ENCODE measurements around the gene TEX14. TPM values are rescaled to one million over a fixed set of nuclear protein-coding genes. Genes with fewer than 3 reads are reported as not detected.

TEX14 gene
- total and polyA plus RNA-seq, 10 of the 15 experiments (the other 5 are each of a cell fraction or from before 2014, with no cell fraction given), result 0.15 to 1.3 (median 0.66) TPM

DNA sequence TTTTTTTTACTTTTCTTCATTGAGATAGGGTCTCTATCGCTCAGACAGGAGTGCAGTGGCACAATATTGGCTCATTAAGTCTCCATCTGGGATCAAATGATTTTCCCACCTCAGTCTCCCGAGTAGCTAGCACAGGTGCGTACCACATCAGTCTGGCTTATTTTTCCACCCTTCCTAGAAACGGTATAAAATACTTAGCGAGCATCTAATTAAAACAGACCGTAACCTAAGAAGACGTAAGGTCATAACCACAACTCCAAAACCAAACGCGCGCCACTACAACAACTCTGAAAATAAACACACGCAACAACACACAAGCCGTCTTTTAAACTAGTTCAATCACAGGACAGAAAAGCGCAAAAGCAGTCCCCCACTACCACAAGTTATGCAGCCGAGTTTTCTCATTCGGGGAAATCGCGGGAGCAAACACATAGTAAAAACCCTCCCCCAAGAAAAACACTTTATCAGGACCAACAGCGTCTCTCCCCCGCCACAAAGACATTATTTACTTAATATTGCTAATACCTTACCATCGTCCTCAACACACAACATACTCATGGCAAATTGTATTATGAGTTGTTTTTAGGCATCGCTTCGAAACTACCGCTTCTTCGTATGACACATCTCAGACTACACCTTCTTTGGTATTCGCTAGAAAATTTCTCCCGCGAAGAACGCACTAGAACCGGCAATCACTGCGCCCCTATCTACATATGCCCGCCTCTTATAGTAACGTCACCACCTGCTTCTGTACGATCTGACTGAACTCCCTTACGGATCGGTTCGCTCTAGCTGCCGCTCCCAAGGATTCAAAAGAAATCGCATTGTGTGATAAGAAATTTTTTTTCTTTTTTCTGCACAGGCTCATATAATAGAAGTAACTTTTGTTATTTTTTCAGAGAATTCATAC, 32.8 kb downstream of the TEX14 start (continued):
- TF ChIP-seq FOS (IDR thresholded peaks at IDR 0.05; ENCODE audit: borderline replicate concordance, extremely low read depth, insufficient read length), result no peak
- TF ChIP-seq KAT2A (conservative IDR thresholded peaks at IDR 0.05; ENCODE audit: control insufficient read depth, low read depth, low read length), result peak; percentile 68
- peak; percentile 94 for TF ChIP-seq NR2F1 (conservative IDR thresholded peaks at IDR 0.05)
- TF ChIP-seq, protein P1, sequence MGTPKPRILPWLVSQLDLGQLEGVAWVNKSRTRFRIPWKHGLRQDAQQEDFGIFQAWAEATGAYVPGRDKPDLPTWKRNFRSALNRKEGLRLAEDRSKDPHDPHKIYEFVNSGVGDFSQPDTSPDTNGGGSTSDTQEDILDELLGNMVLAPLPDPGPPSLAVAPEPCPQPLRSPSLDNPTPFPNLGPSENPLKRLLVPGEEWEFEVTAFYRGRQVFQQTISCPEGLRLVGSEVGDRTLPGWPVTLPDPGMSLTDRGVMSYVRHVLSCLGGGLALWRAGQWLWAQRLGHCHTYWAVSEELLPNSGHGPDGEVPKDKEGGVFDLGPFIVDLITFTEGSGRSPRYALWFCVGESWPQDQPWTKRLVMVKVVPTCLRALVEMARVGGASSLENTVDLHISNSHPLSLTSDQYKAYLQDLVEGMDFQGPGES (IDR thresholded peaks at IDR 0.05), result 0 out of 2 replicates have a peak, but pooled peaks have one; percentile 23
- TF ChIP-seq BCL3 (IDR thresholded peaks at IDR 0.05; ENCODE audit: borderline replicate concordance, insufficient read depth, low read depth, low read length, poor library complexity, severe bottlenecking), result peak; percentile 100
- peak; percentile 50 for TF ChIP-seq PKNOX1 (IDR thresholded peaks at IDR 0.05)
- TF ChIP-seq STAT1 (conservative IDR thresholded peaks at IDR 0.05), result 0 out of 2 replicates have a peak, but pooled peaks have one; percentile 77
- no peak; the same call in 1 of the 2 replicates for TF ChIP-seq SPI1 (IDR thresholded peaks at IDR 0.05; ENCODE audit: borderline replicate concordance, insufficient read depth, low read depth, low read length)
- peak; percentile 47 to 92 for TF ChIP-seq EGR1 (IDR thresholded peaks at IDR 0.05; ENCODE audit: borderline replicate concordance in 1 of 2, low read depth in 2 of 2, low read length in 2 of 2)
- peak; percentile 100 for TF ChIP-seq PRDM15 (CRISPR knock-in tag; IDR thresholded peaks at IDR 0.05)
- TF ChIP-seq ETV6 (conservative IDR thresholded peaks at IDR 0.05 in 1 of 2, IDR thresholded peaks at IDR 0.05 in 1 of 2; ENCODE audit: borderline replicate concordance in 1 of 2, low read depth in 1 of 2), result peak; percentile 61 to 84; a peak in 3 of 4 replicates
- TF ChIP-seq CBX5 (IDR thresholded peaks at IDR 0.05; ENCODE audit: low read depth), result peak; percentile 99
- TF ChIP-seq CBFB (IDR thresholded peaks at IDR 0.05; ENCODE audit: low read depth), result peak; percentile 100
- TF ChIP-seq CREM (IDR thresholded peaks at IDR 0.05; ENCODE audit: low read depth), result peak; percentile 96
- TF ChIP-seq ZBED1 (IDR thresholded peaks at IDR 0.05; ENCODE audit: borderline replicate concordance), result peak; percentile 100
- peak; percentile 90 for TF ChIP-seq TCF7 (IDR thresholded peaks at IDR 0.05; ENCODE audit: borderline replicate concordance)

Data from GM12878 (cell line).